Caco-2 (cell line): ENCODE data around the gene TP53BP1. TPM values are rescaled to one million over a fixed set of nuclear protein-coding genes. Genes with fewer than 3 reads are reported as not detected.

Experiments
- BruUV-seq: library from RNA; stranded (reverse); fragments of 400-500 nt; replicated peaks from 2 replicates; lab custom pipeline; 2021; lab: Mats Ljungman, UMichigan
- CTCF ChIA-PET: fragments of 300-600 bp; sonication (Branson Sonifier 250); formaldehyde crosslinking; loops from one replicate; lab custom pipeline; 2022; ENCODE audit warnings: antibody characterized with exemption; lab: Charles Lee
- POLR2A ChIA-PET: fragments of 300-600 bp; sonication (Branson Sonifier 250); formaldehyde crosslinking; loops from one replicate; lab custom pipeline; 2022; ENCODE audit warnings: antibody characterized with exemption; lab: Charles Lee
- DNase-seq, 2 experiments: peaks; one replicate each; pipeline versions ENCODE4 v3.0.0 to v3.0.0-alpha.2; 2020 to 2022
- H3K27me3 ChIP-seq: replicated peaks from 2 replicates; pipeline ENCODE4 v1.6.0; 2011; ENCODE audit warnings: low read length; ENCODE audit not compliant: control insufficient read depth, insufficient read depth
- H3K36me3 ChIP-seq: 2 replicates; pipeline ENCODE4 v1.5.1; 2011; ENCODE audit warnings: low read length; ENCODE audit not compliant: control insufficient read depth, insufficient read depth
- H3K4me1 ChIP-seq: fragments of 250-450 bp; sonication (Bioruptor Pico); 2 replicates; pipeline ENCODE4 v1.5.1; 2020; ENCODE audit warnings: mild to moderate bottlenecking
- H3K4me3 ChIP-seq: 2 replicates; pipeline ENCODE4 v1.5.1; 2011; ENCODE audit warnings: low read depth, mild to moderate bottlenecking, control low read depth, low read length
- H3K9me3 ChIP-seq: fragments of 250-450 bp; sonication (Bioruptor Pico); 2 replicates; pipeline ENCODE4 v1.5.1; 2020; ENCODE audit warnings: mild to moderate bottlenecking, moderate library complexity
- H3K27ac Mint-ChIP-seq: one replicate; pipeline ENCODE4 v1.8.0; 2022; ENCODE audit warnings: mixed read lengths; ENCODE audit not compliant: unreplicated experiment
- H3K27me3 Mint-ChIP-seq: one replicate; pipeline ENCODE4 v1.8.0; 2022; ENCODE audit warnings: mixed read lengths; ENCODE audit not compliant: insufficient read depth, unreplicated experiment
- H3K36me3 Mint-ChIP-seq: one replicate; pipeline ENCODE4 v1.8.0; 2022; ENCODE audit warnings: mild to moderate bottlenecking, mixed read lengths; ENCODE audit not compliant: insufficient read depth, unreplicated experiment
- H3K4me1 Mint-ChIP-seq: one replicate; pipeline ENCODE4 v1.8.0; 2022; ENCODE audit warnings: low read depth, mixed read lengths; ENCODE audit not compliant: unreplicated experiment
- H3K4me3 Mint-ChIP-seq: one replicate; pipeline ENCODE4 v1.8.0; 2022; ENCODE audit warnings: mild to moderate bottlenecking, moderate library complexity, mixed read lengths; ENCODE audit not compliant: unreplicated experiment
- H3K9me3 Mint-ChIP-seq: one replicate; pipeline ENCODE4 v1.8.0; 2022; ENCODE audit warnings: mixed read lengths; ENCODE audit not compliant: unreplicated experiment
- intact Hi-C: fragments of 100-400 bp; cut with micrococcal nuclease; formaldehyde crosslinking; loops from one replicate; pipeline ENCODE4 v1.10.0; 2022; ENCODE audit not compliant: unreplicated experiment
- total RNA-seq: library from RNA; stranded (reverse); gene quantifications from 2 replicates; pipeline ENCODE4 v1.2.3, GENCODE V29; 2022
- TF ChIP-seq, protein P1 (sequence below), 2 experiments: fragments of 200-600 bp in 1 of 2; IDR thresholded peaks; 1 replicate in 1 of 2; 2 replicates in 1 of 2; pipeline versions ENCODE4 v1.5.1 to v1.8.0; 2011 to 2022; ENCODE audit warnings: antibody characterized with exemption in 1 of 2, control low read depth in 1 of 2, inconsistent platforms in 1 of 2, low read depth in 1 of 2, low read length in 1 of 2, mild to moderate bottlenecking in 1 of 2, moderate library complexity in 1 of 2; ENCODE audit not compliant: insufficient read depth in 1 of 2, severe bottlenecking in 1 of 2, unreplicated experiment in 1 of 2

The TP53BP1 gene
- total RNA-seq, 1 experiment from 2014 or later, result 39.8 TPM

DNA sequence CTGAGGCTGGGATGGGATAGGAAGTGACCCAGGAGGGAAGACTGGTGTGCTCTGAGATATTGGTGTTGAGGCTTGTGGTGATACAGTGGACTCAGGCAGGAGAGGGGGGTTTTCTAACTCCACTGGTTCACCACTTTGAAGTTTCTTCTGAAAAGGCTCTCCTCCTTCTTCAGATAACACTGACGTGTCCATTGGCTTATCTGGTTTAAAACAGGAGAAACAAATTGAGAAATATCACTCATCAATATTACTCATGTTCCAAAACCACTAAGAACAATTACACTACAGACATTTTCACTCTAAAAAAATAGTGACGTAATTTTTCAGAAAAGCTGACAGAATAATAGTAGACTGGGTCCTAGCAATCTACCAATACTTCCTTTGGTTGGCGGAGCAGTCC, 23.1 kb downstream of the TP53BP1 start:
- Histone ChIP-seq H3K9me3 (no peaks in the 10 kb centered on the region), H3K4me1 (no peaks in the 10 kb centered on the region), H3K4me3 (no peak overlapping the region), H3K36me3 (no peaks in the 10 kb centered on the region), H3K27me3 (no peaks in the 10 kb centered on the region)
- no peaks in the 10 kb centered on the region for H3K4me1 Mint-ChIP-seq
- H3K4me3 Mint-ChIP-seq, result no peak overlapping the region
- no peaks in the 10 kb centered on the region for H3K27me3 Mint-ChIP-seq
- ChIA-PET CTCF (no interaction called here), POLR2A (no interaction called here)
- no peak for DNase-seq
- intact Hi-C loops, result no loop called here
- BruUV-seq, result no TSS peak
- no peaks in the 10 kb centered on the region for H3K9me3 Mint-ChIP-seq
- H3K36me3 Mint-ChIP-seq, result peaks cover 41% of the 10 kb centered on the region
- TF ChIP-seq, protein P1, sequence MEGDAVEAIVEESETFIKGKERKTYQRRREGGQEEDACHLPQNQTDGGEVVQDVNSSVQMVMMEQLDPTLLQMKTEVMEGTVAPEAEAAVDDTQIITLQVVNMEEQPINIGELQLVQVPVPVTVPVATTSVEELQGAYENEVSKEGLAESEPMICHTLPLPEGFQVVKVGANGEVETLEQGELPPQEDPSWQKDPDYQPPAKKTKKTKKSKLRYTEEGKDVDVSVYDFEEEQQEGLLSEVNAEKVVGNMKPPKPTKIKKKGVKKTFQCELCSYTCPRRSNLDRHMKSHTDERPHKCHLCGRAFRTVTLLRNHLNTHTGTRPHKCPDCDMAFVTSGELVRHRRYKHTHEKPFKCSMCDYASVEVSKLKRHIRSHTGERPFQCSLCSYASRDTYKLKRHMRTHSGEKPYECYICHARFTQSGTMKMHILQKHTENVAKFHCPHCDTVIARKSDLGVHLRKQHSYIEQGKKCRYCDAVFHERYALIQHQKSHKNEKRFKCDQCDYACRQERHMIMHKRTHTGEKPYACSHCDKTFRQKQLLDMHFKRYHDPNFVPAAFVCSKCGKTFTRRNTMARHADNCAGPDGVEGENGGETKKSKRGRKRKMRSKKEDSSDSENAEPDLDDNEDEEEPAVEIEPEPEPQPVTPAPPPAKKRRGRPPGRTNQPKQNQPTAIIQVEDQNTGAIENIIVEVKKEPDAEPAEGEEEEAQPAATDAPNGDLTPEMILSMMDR (IDR thresholded peaks at IDR 0.05; ENCODE audit: insufficient read depth in 1 of 2, low read depth in 1 of 2, low read length in 1 of 2, severe bottlenecking in 1 of 2, unreplicated experiment in 1 of 2), result no peak
- H3K27ac Mint-ChIP-seq, result no peak overlapping the region

DNA sequence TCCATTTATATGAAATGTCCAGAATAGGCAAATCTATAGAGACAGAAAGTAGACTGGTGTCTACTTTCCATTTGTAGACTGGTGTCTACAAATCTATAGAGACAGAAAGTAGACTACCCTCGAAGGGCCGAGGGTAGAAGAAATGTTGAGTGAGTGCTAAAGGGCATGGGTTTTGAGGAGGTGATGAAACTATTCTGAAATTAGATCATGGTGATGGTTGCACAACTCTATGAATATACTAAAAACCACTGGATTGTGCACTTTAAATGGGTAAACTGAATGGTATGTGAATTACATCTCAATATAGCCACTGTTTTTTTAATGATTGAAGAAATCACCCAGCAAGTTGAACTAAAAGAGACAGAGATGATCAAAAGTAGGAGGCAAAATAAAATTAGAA, 27.9 kb downstream of the TP53BP1 start:
- H3K27ac Mint-ChIP-seq, result no peak overlapping the region
- Histone ChIP-seq H3K4me1 (no peaks in the 10 kb centered on the region), H3K4me3 (no peak overlapping the region), H3K9me3 (no peaks in the 10 kb centered on the region), H3K36me3 (no peaks in the 10 kb centered on the region), H3K27me3 (no peaks in the 10 kb centered on the region)
- POLR2A ChIA-PET, result no interaction called here
- no peaks in the 10 kb centered on the region for H3K9me3 Mint-ChIP-seq
- DNase-seq, result no peak
- intact Hi-C loops, result no loop called here
- TF ChIP-seq, protein P1 (IDR thresholded peaks at IDR 0.05; ENCODE audit: insufficient read depth in 1 of 2, low read depth in 1 of 2, low read length in 1 of 2, severe bottlenecking in 1 of 2, unreplicated experiment in 1 of 2), result no peak
- peaks cover 17% of the 10 kb centered on the region for H3K36me3 Mint-ChIP-seq
- no TSS peak for BruUV-seq
- H3K27me3 Mint-ChIP-seq, result no peaks in the 10 kb centered on the region
- no peak overlapping the region for H3K4me3 Mint-ChIP-seq
- H3K4me1 Mint-ChIP-seq, result no peaks in the 10 kb centered on the region
- CTCF ChIA-PET, result no interaction called here

DNA sequence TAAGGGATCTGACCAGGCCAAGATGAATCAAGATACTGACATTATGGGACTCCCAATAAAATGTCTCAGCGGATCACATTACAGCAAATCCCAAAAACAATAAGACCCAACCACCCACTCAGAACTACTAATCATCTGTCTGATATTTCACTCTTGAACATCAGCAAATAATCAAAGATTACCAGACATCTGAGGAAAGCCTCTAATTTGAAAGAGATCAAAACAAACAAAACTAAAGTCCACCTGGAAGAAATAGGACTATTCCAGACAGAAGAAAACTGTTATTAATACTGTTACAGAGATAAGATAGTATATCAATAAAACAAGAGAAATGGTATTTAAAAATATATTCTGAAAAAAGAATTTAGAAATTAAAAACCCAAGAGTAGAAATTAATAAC, 29.0 kb downstream of the TP53BP1 start:
- H3K4me3 Mint-ChIP-seq, result no peak overlapping the region
- intact Hi-C loops, result no loop called here
- no peaks in the 10 kb centered on the region for H3K27me3 ChIP-seq
- H3K4me3 ChIP-seq, result no peak overlapping the region
- ChIA-PET CTCF (no interaction called here), POLR2A (no interaction called here)
- H3K36me3 Mint-ChIP-seq, result peaks cover 17% of the 10 kb centered on the region
- BruUV-seq, result no TSS peak
- H3K27me3 Mint-ChIP-seq, result no peaks in the 10 kb centered on the region
- TF ChIP-seq, protein P1 (IDR thresholded peaks at IDR 0.05; ENCODE audit: insufficient read depth in 1 of 2, low read depth in 1 of 2, low read length in 1 of 2, severe bottlenecking in 1 of 2, unreplicated experiment in 1 of 2), result no peak
- H3K27ac Mint-ChIP-seq, result no peak overlapping the region
- no peak for DNase-seq
- H3K36me3 ChIP-seq, result no peaks in the 10 kb centered on the region
- H3K9me3 Mint-ChIP-seq, result no peaks in the 10 kb centered on the region
- H3K9me3 ChIP-seq, result no peaks in the 10 kb centered on the region
- H3K4me1 Mint-ChIP-seq, result no peaks in the 10 kb centered on the region
- no peaks in the 10 kb centered on the region for H3K4me1 ChIP-seq
